Activated CD8-positive, alpha-beta T cell treated with anti-CD3 and anti-CD28 coated beads, Interleukin-2, amount 10 ng/mL, durations not matched to agents 7 days and 5 days (primary cell): ENCODE results near the gene GAS2L1. TPM values are rescaled to one million over a fixed set of nuclear protein-coding genes. Genes with fewer than 3 reads are reported as not detected.
A peak's percentile ranks its signal among the peaks of the same experiment; 100 is the strongest.

Experiments used
- ATAC-seq: fragments of 150-1000 bp; cut with Tn5 transposase; one replicate; pipeline ENCODE4 v1.10.0; 2021; ENCODE audit warnings: moderate library complexity
- CTCF ChIA-PET: fragments of 350-600 bp; sonication (Branson Sonifier 250); formaldehyde crosslinking; loops from one replicate; lab custom pipeline; 2021; ENCODE audit warnings: antibody characterized with exemption; lab: Charles Lee
- POLR2A ChIA-PET: fragments of 350-600 bp; sonication (Branson Sonifier 250); formaldehyde crosslinking; loops from one replicate; lab custom pipeline; 2021; ENCODE audit warnings: antibody characterized with exemption; lab: Charles Lee
- DNase-seq: peaks from one replicate; pipeline ENCODE4 v3.0.0-alpha.2; 2020
- H3K27ac Mint-ChIP-seq: one replicate; pipeline ENCODE4 v1.8.0; 2021; ENCODE audit warnings: mild to moderate bottlenecking, mixed read lengths
- H3K27me3 Mint-ChIP-seq: one replicate; pipeline ENCODE4 v1.8.0; 2021; ENCODE audit warnings: low read depth, mixed read lengths
- H3K36me3 Mint-ChIP-seq: one replicate; pipeline ENCODE4 v1.8.0; 2021; ENCODE audit warnings: low read depth, mixed read lengths
- H3K4me1 Mint-ChIP-seq: one replicate; pipeline ENCODE4 v1.8.0; 2021; ENCODE audit warnings: low read depth, mixed read lengths
- H3K4me3 Mint-ChIP-seq: one replicate; pipeline ENCODE4 v1.8.0; 2021; ENCODE audit warnings: mild to moderate bottlenecking, mixed read lengths
- H3K9me3 Mint-ChIP-seq: one replicate; pipeline ENCODE4 v1.8.0; 2022; ENCODE audit warnings: mixed read lengths; ENCODE audit not compliant: insufficient read depth
- total RNA-seq, 2 experiments: library from RNA; stranded (reverse); gene quantifications; one replicate each; pipeline ENCODE4 v1.2.3, GENCODE V29; 2021

Gene GAS2L1
- total RNA-seq = 10 to 100 TPM; 10.9 to 11.4 TPM

GRCh38 chr22:29306175-29306834 lies at the start of gene GAS2L1:
TSS of gene GAS2L1 (plus strand) at chr22:29306650. CDS start at chr22:29308106, 1,456 bp downstream.
- H3K4me3 Mint-ChIP-seq = peak within 1 kb of the TSS; percentile 75
- ChIA-PET POLR2A (interaction anchor here (0.7 to 1.6 kb wide), 2 partner anchors 37 to 38 kb away, joined by 3 read pairs; partner anchors contain the start of gene EWSR1), CTCF (interaction anchor here (0.6 to 1.0 kb wide), 4 partner anchors 11 to 80 kb away, joined by 3 read pairs; no protein-coding TSS in a partner anchor)
- DNase-seq (peak; percentile 74), ATAC-seq (peak; percentile 48)
- H3K27ac Mint-ChIP-seq = peak within 1 kb of the TSS; percentile 65
- H3K9me3 Mint-ChIP-seq = no peaks in the 10 kb centered on the region
- peaks cover 15% of the 10 kb centered on the region for H3K27me3 Mint-ChIP-seq
- H3K36me3 Mint-ChIP-seq = peaks cover 1% of the 10 kb centered on the region
- H3K4me1 Mint-ChIP-seq = peaks cover 43% of the 10 kb centered on the region

GRCh38 chr22:29257751-29258181 lies 48.7 kb upstream of the GAS2L1 start:
- H3K4me1 Mint-ChIP-seq = peaks cover 14% of the 10 kb centered on the region
- H3K4me3 Mint-ChIP-seq = no peak overlapping the region
- ChIA-PET POLR2A (interaction anchor here (1.0 kb wide), 1 partner anchor 9 kb away, joined by 3 read pairs; no protein-coding TSS in a partner anchor), CTCF (no interaction called here)
- no peak overlapping the region for H3K27ac Mint-ChIP-seq
- peaks cover 2% of the 10 kb centered on the region for H3K36me3 Mint-ChIP-seq
- DNase-seq (no peak), ATAC-seq (no peak)
- no peaks in the 10 kb centered on the region for H3K9me3 Mint-ChIP-seq
- no peaks in the 10 kb centered on the region for H3K27me3 Mint-ChIP-seq

- H3K36me3 Mint-ChIP-seq = peaks cover 4% of the 10 kb centered on the region
- H3K9me3 Mint-ChIP-seq = no peaks in the 10 kb centered on the region
- POLR2A ChIA-PET = interaction anchor here (1.0 kb wide), 1 partner anchor 8 kb away, joined by 3 read pairs; no protein-coding TSS in a partner anchor
- DNase-seq (no peak), ATAC-seq (no peak)
- H3K27me3 Mint-ChIP-seq = no peaks in the 10 kb centered on the region
- H3K4me3 Mint-ChIP-seq = no peak overlapping the region
- CTCF ChIA-PET = no interaction called here
- H3K27ac Mint-ChIP-seq = no peak overlapping the region
- peaks cover 14% of the 10 kb centered on the region for H3K4me1 Mint-ChIP-seq
Observed at GRCh38 chr22:29258407-29259252, 47.8 kb upstream of the GAS2L1 start.

GRCh38 chr22:29259253-29259899 lies 47.1 kb upstream of the GAS2L1 start:
- Mint-ChIP-seq H3K36me3 (peaks cover 4% of the 10 kb centered on the region), H3K27me3 (no peaks in the 10 kb centered on the region), H3K27ac (no peak overlapping the region), H3K4me3 (no peak overlapping the region), H3K4me1 (peaks cover 9% of the 10 kb centered on the region), H3K9me3 (no peaks in the 10 kb centered on the region)
- ATAC-seq = no peak
- CTCF ChIA-PET = no interaction called here
- POLR2A ChIA-PET = interaction anchor here (0.6 to 0.7 kb wide), 2 partner anchors 38 to 1178 kb away, joined by 3 to 4 read pairs; no protein-coding TSS in a partner anchor
- DNase-seq = no peak

GRCh38 chr22:29260031-29260560 lies 46.4 kb upstream of the GAS2L1 start:
- ChIA-PET CTCF (no interaction called here), POLR2A (interaction anchor here (0.6 to 0.7 kb wide), 2 partner anchors 37 to 1177 kb away, joined by 3 to 4 read pairs; no protein-coding TSS in a partner anchor)
- ATAC-seq (no peak), DNase-seq (no peak)
- Mint-ChIP-seq H3K36me3 (peaks cover 7% of the 10 kb centered on the region), H3K4me3 (no peak overlapping the region), H3K9me3 (no peaks in the 10 kb centered on the region), H3K4me1 (peaks cover 3% of the 10 kb centered on the region), H3K27me3 (no peaks in the 10 kb centered on the region), H3K27ac (no peak overlapping the region)

- no peak for ATAC-seq
- POLR2A ChIA-PET = no interaction called here
- Mint-ChIP-seq H3K27ac (no peak overlapping the region), H3K27me3 (no peaks in the 10 kb centered on the region), H3K36me3 (peaks cover 7% of the 10 kb centered on the region), H3K9me3 (no peaks in the 10 kb centered on the region), H3K4me1 (peaks cover 4% of the 10 kb centered on the region), H3K4me3 (no peak overlapping the region)
- CTCF ChIA-PET = no interaction called here
- DNase-seq = no peak
Observed at GRCh38 chr22:29260601-29261315, 45.7 kb upstream of the GAS2L1 start.

GRCh38 chr22:29263791-29264276 lies 42.6 kb upstream of the GAS2L1 start:
- ChIA-PET POLR2A (no interaction called here), CTCF (no interaction called here)
- Mint-ChIP-seq H3K27ac (no peak overlapping the region), H3K4me3 (no peak overlapping the region), H3K9me3 (no peaks in the 10 kb centered on the region), H3K27me3 (no peaks in the 10 kb centered on the region), H3K4me1 (peaks cover 15% of the 10 kb centered on the region), H3K36me3 (peaks cover 24% of the 10 kb centered on the region)
- DNase-seq (no peak), ATAC-seq (no peak)

GRCh38 chr22:29265305-29265704 lies 41.1 kb upstream of the GAS2L1 start:
- ChIA-PET POLR2A (interaction anchor here (0.6 kb wide), 1 partner anchor 29 kb away, joined by 3 read pairs; no protein-coding TSS in a partner anchor), CTCF (no interaction called here)
- Mint-ChIP-seq H3K4me3 (no peak overlapping the region), H3K4me1 (peaks cover 20% of the 10 kb centered on the region), H3K36me3 (peaks cover 39% of the 10 kb centered on the region), H3K27ac (no peak overlapping the region), H3K27me3 (no peaks in the 10 kb centered on the region), H3K9me3 (no peaks in the 10 kb centered on the region)
- DNase-seq = no peak
- ATAC-seq = no peak

GRCh38 chr22:29265929-29266328 lies 40.5 kb upstream of the GAS2L1 start:
- Mint-ChIP-seq H3K4me3 (peak overlapping the region; percentile 87), H3K4me1 (peaks cover 26% of the 10 kb centered on the region), H3K36me3 (peaks cover 45% of the 10 kb centered on the region), H3K9me3 (no peaks in the 10 kb centered on the region), H3K27ac (no peak overlapping the region), H3K27me3 (no peaks in the 10 kb centered on the region)
- DNase-seq = no peak
- ChIA-PET POLR2A (interaction anchor here (0.6 kb wide), 1 partner anchor 30 kb away, joined by 3 read pairs; no protein-coding TSS in a partner anchor), CTCF (no interaction called here)
- ATAC-seq = no peak

- POLR2A ChIA-PET = interaction anchor here (0.6 to 1.0 kb wide), 3 partner anchors 8 to 64 kb away, joined by 3 to 5 read pairs (median 3); no protein-coding TSS in a partner anchor
- DNase-seq (no peak), ATAC-seq (no peak)
- peak overlapping the region; percentile 87 for H3K4me3 Mint-ChIP-seq
- peaks cover 35% of the 10 kb centered on the region for H3K4me1 Mint-ChIP-seq
- CTCF ChIA-PET = interaction anchor here (1.2 to 2.1 kb wide), 2 partner anchors 10 to 21 kb away, joined by 3 to 7 read pairs; no protein-coding TSS in a partner anchor
- H3K9me3 Mint-ChIP-seq = no peaks in the 10 kb centered on the region
- H3K27me3 Mint-ChIP-seq = no peaks in the 10 kb centered on the region
- peaks cover 53% of the 10 kb centered on the region for H3K36me3 Mint-ChIP-seq
- peak overlapping the region; percentile 100 for H3K27ac Mint-ChIP-seq
Observed at GRCh38 chr22:29266564-29267461, 39.6 kb upstream of the GAS2L1 start.
